Measurements from ENCODE around the gene DLG2.

DNA sequence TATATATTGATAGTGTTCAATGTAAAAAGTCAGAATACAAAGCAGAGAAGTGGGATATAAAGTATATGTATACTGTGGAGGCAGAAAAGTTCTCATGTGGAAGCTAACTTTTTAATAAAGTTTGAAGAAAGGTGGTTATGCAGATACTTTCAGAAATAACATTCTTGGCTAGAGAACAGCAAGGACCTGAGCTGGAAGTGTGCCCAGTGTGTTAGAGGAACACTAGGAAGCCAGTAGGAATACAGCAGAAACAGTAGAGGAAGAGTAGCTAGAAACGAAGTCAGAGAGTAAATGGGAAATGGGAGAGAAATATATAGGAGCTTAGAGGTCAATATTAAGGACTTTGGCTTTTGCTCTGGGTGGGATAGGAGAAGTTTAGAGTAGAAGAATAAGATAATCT lies 1876.1 kb downstream of the DLG2 start:
- TF ChIP-seq, protein P1, sequence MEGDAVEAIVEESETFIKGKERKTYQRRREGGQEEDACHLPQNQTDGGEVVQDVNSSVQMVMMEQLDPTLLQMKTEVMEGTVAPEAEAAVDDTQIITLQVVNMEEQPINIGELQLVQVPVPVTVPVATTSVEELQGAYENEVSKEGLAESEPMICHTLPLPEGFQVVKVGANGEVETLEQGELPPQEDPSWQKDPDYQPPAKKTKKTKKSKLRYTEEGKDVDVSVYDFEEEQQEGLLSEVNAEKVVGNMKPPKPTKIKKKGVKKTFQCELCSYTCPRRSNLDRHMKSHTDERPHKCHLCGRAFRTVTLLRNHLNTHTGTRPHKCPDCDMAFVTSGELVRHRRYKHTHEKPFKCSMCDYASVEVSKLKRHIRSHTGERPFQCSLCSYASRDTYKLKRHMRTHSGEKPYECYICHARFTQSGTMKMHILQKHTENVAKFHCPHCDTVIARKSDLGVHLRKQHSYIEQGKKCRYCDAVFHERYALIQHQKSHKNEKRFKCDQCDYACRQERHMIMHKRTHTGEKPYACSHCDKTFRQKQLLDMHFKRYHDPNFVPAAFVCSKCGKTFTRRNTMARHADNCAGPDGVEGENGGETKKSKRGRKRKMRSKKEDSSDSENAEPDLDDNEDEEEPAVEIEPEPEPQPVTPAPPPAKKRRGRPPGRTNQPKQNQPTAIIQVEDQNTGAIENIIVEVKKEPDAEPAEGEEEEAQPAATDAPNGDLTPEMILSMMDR (IDR thresholded peaks at IDR 0.05; ENCODE audit: extremely low read depth in 1 of 2, insufficient read depth in 1 of 2, low read depth in 1 of 2, low read length in 2 of 2): no peak
- TF ChIP-seq POLR2A (IDR thresholded peaks at IDR 0.05; ENCODE audit: low read depth, low read length) (no peak), MAX (IDR thresholded peaks at IDR 0.05; ENCODE audit: insufficient read depth, insufficient read length) (no peak), FOS (IDR thresholded peaks at IDR 0.05; ENCODE audit: borderline replicate concordance, insufficient read depth, low read length) (no peak)
